ENCODE measurements around the gene FOXO6. TPM values are rescaled to one million over a fixed set of nuclear protein-coding genes. Genes with fewer than 3 reads are reported as not detected.

FOXO6 gene
- total RNA-seq, 5 donors from 2014 or later (not counting 1 experiment from before 2014, with no cell fraction given): 0.13 to 0.70 (median 0.63) TPM; not detected in 2

- H3K9me3 Mint-ChIP-seq: no peaks in the 10 kb centered on the region
- Histone ChIP-seq H3K27ac (ENCODE audit: low read length) (no peak overlapping the region), H3K9me3 (no peaks in the 10 kb centered on the region), H3K36me3 (ENCODE audit: control insufficient read depth in 2 of 2, extremely low read depth in 1 of 2, insufficient read depth in 1 of 2, low read length in 1 of 2) (no peaks in the 10 kb centered on the region), H3K27me3 (replicated peaks in 1 of 2; ENCODE audit: control insufficient read depth in 2 of 2, extremely low read depth in 1 of 2, insufficient read depth in 2 of 2, low read length in 1 of 2) (peaks cover 0 to 47% of the 10 kb centered on the region in 2 experiments), H3K4me1 (ENCODE audit: control insufficient read depth in 1 of 2, extremely low read depth in 1 of 2, insufficient read depth in 2 of 2, low read length in 2 of 2) (no peaks in the 10 kb centered on the region), H3K4me3 (ENCODE audit: control insufficient read depth in 1 of 2, extremely low read depth in 1 of 2, low read length in 1 of 2) (no peak overlapping the region)
- no peak overlapping the region for H3K27ac Mint-ChIP-seq
- POLR2A ChIA-PET: no interaction called here
- no peak overlapping the region for H3K4me3 Mint-ChIP-seq
- H3K36me3 Mint-ChIP-seq: no peaks in the 10 kb centered on the region
- DNase-seq: peak; percentile 6 to 77 (median 43)
- WGBS (ENCODE audit: insufficient coverage): 54% methylated on average over 13 of the region's 18 CpGs
- ATAC-seq (replicated peaks in 1 of 4): peak; percentile 44 to 74 (median 64)
- H3K4me1 Mint-ChIP-seq: no peaks in the 10 kb centered on the region
- H3K27me3 Mint-ChIP-seq: peaks cover 5 to 8% of the 10 kb centered on the region in 2 donors
- CTCF ChIA-PET: no interaction called here
Observed at GRCh38 chr1:41416552-41417334, 55.5 kb downstream of the FOXO6 start.

- DNase-seq: no peak
- Mint-ChIP-seq H3K4me3 (no peak overlapping the region), H3K27ac (no peak overlapping the region), H3K27me3 (peaks cover 5 to 13% of the 10 kb centered on the region in 2 donors), H3K4me1 (no peaks in the 10 kb centered on the region), H3K9me3 (no peaks in the 10 kb centered on the region), H3K36me3 (no peaks in the 10 kb centered on the region)
- H3K27me3 ChIP-seq (replicated peaks in 1 of 2; ENCODE audit: control insufficient read depth in 2 of 2, extremely low read depth in 1 of 2, insufficient read depth in 2 of 2, low read length in 1 of 2): peaks cover 0 to 46% of the 10 kb centered on the region in 2 experiments
- no peak overlapping the region for H3K4me3 ChIP-seq (ENCODE audit: control insufficient read depth in 1 of 2, extremely low read depth in 1 of 2, low read length in 1 of 2)
- no peaks in the 10 kb centered on the region for H3K9me3 ChIP-seq
- ChIA-PET POLR2A (no interaction called here), CTCF (no interaction called here)
- no peak for ATAC-seq (replicated peaks in 1 of 4)
- no peaks in the 10 kb centered on the region for H3K36me3 ChIP-seq (ENCODE audit: control insufficient read depth in 2 of 2, extremely low read depth in 1 of 2, insufficient read depth in 1 of 2, low read length in 1 of 2)
- 29% methylated on average over 1 of the region's 1 CpG for WGBS (ENCODE audit: insufficient coverage)
- no peak overlapping the region for H3K27ac ChIP-seq (ENCODE audit: low read length)
- no peaks in the 10 kb centered on the region for H3K4me1 ChIP-seq (ENCODE audit: control insufficient read depth in 1 of 2, extremely low read depth in 1 of 2, insufficient read depth in 2 of 2, low read length in 2 of 2)
Observed at GRCh38 chr1:41417335-41417682, 56.1 kb downstream of the FOXO6 start.

- no peaks in the 10 kb centered on the region for H3K36me3 Mint-ChIP-seq
- H3K27me3 Mint-ChIP-seq: peaks cover 7 to 9% of the 10 kb centered on the region in 2 donors
- H3K4me1 Mint-ChIP-seq: no peaks in the 10 kb centered on the region
- DNase-seq: no peak
- ATAC-seq (replicated peaks in 1 of 4): no peak
- POLR2A ChIA-PET: no interaction called here
- no peak overlapping the region for H3K27ac Mint-ChIP-seq
- H3K9me3 Mint-ChIP-seq: no peaks in the 10 kb centered on the region
- peaks cover 0 to 46% of the 10 kb centered on the region in 2 experiments for H3K27me3 ChIP-seq (replicated peaks in 1 of 2; ENCODE audit: control insufficient read depth in 2 of 2, extremely low read depth in 1 of 2, insufficient read depth in 2 of 2, low read length in 1 of 2)
- no peak overlapping the region for H3K4me3 Mint-ChIP-seq
- no peaks in the 10 kb centered on the region for H3K36me3 ChIP-seq (ENCODE audit: control insufficient read depth in 2 of 2, extremely low read depth in 1 of 2, insufficient read depth in 1 of 2, low read length in 1 of 2)
- H3K4me3 ChIP-seq (ENCODE audit: control insufficient read depth in 1 of 2, extremely low read depth in 1 of 2, low read length in 1 of 2): no peak overlapping the region
- CTCF ChIA-PET: no interaction called here
- 80% methylated on average over 5 of the region's 6 CpGs for WGBS (ENCODE audit: insufficient coverage)
- no peaks in the 10 kb centered on the region for H3K4me1 ChIP-seq (ENCODE audit: control insufficient read depth in 1 of 2, extremely low read depth in 1 of 2, insufficient read depth in 2 of 2, low read length in 2 of 2)
- H3K9me3 ChIP-seq: no peaks in the 10 kb centered on the region
- H3K27ac ChIP-seq (ENCODE audit: low read length): no peak overlapping the region
Observed at GRCh38 chr1:41417746-41418145, 56.5 kb downstream of the FOXO6 start.

GRCh38 chr1:41418857-41419583 lies 57.8 kb downstream of the FOXO6 start:
- H3K27me3 ChIP-seq (replicated peaks in 1 of 2; ENCODE audit: control insufficient read depth in 2 of 2, extremely low read depth in 1 of 2, insufficient read depth in 2 of 2, low read length in 1 of 2): peaks cover 0 to 48% of the 10 kb centered on the region in 2 experiments
- POLR2A ChIA-PET: interaction anchor here in 1 of 2 donors (0.7 kb wide), 1 partner anchor 12 kb away, joined by 3 read pairs; no protein-coding TSS in a partner anchor
- H3K4me3 ChIP-seq (ENCODE audit: control insufficient read depth in 1 of 2, extremely low read depth in 1 of 2, low read length in 1 of 2): no peak overlapping the region
- DNase-seq (no peak), ATAC-seq (replicated peaks in 1 of 4) (no peak)
- peaks cover 7 to 9% of the 10 kb centered on the region in 2 donors for H3K27me3 Mint-ChIP-seq
- H3K36me3 Mint-ChIP-seq: no peaks in the 10 kb centered on the region
- 79% methylated on average over 16 of the region's 16 CpGs for WGBS (ENCODE audit: insufficient coverage)
- no peaks in the 10 kb centered on the region for H3K9me3 Mint-ChIP-seq
- CTCF ChIA-PET: interaction anchor here in 1 of 2 donors (1.6 to 1.9 kb wide), 2 partner anchors 96 to 150 kb away, joined by 4 read pairs; no protein-coding TSS in a partner anchor
- H3K4me3 Mint-ChIP-seq: no peak overlapping the region
- no peaks in the 10 kb centered on the region for H3K4me1 ChIP-seq (ENCODE audit: control insufficient read depth in 1 of 2, extremely low read depth in 1 of 2, insufficient read depth in 2 of 2, low read length in 2 of 2)
- H3K9me3 ChIP-seq: no peaks in the 10 kb centered on the region
- H3K36me3 ChIP-seq (ENCODE audit: control insufficient read depth in 2 of 2, extremely low read depth in 1 of 2, insufficient read depth in 1 of 2, low read length in 1 of 2): no peaks in the 10 kb centered on the region
- H3K4me1 Mint-ChIP-seq: no peaks in the 10 kb centered on the region
- H3K27ac ChIP-seq (ENCODE audit: low read length): no peak overlapping the region
- no peak overlapping the region for H3K27ac Mint-ChIP-seq

GRCh38 chr1:41419584-41420295 lies 58.5 kb downstream of the FOXO6 start:
- H3K36me3 Mint-ChIP-seq: no peaks in the 10 kb centered on the region

GRCh38 chr1:41420351-41420750 lies 59.1 kb downstream of the FOXO6 start:
- Mint-ChIP-seq H3K4me1 (no peaks in the 10 kb centered on the region), H3K36me3 (no peaks in the 10 kb centered on the region), H3K4me3 (no peak overlapping the region), H3K27me3 (peaks cover 7 to 9% of the 10 kb centered on the region in 2 donors), H3K9me3 (no peaks in the 10 kb centered on the region), H3K27ac (no peak overlapping the region)
- H3K4me3 ChIP-seq (ENCODE audit: control insufficient read depth in 1 of 2, extremely low read depth in 1 of 2, low read length in 1 of 2): no peak overlapping the region
- ATAC-seq (replicated peaks in 1 of 4): no peak
- H3K9me3 ChIP-seq: no peaks in the 10 kb centered on the region
- POLR2A ChIA-PET: no interaction called here
- no peaks in the 10 kb centered on the region for H3K4me1 ChIP-seq (ENCODE audit: control insufficient read depth in 1 of 2, extremely low read depth in 1 of 2, insufficient read depth in 2 of 2, low read length in 2 of 2)
- H3K27ac ChIP-seq (ENCODE audit: low read length): no peak overlapping the region
- CTCF ChIA-PET: no interaction called here
- H3K27me3 ChIP-seq (replicated peaks in 1 of 2; ENCODE audit: control insufficient read depth in 2 of 2, extremely low read depth in 1 of 2, insufficient read depth in 2 of 2, low read length in 1 of 2): peaks cover 0 to 43% of the 10 kb centered on the region in 2 experiments
- WGBS (ENCODE audit: insufficient coverage): 100% methylated on average over 1 of the region's 4 CpGs
- H3K36me3 ChIP-seq (ENCODE audit: control insufficient read depth in 2 of 2, extremely low read depth in 1 of 2, insufficient read depth in 1 of 2, low read length in 1 of 2): no peaks in the 10 kb centered on the region
- no peak for DNase-seq

More at GRCh38 chr1:41419584-41420295, 58.5 kb downstream of the FOXO6 start:
- Histone ChIP-seq H3K36me3 (ENCODE audit: control insufficient read depth in 2 of 2, extremely low read depth in 1 of 2, insufficient read depth in 1 of 2, low read length in 1 of 2) (no peaks in the 10 kb centered on the region), H3K4me3 (ENCODE audit: control insufficient read depth in 1 of 2, extremely low read depth in 1 of 2, low read length in 1 of 2) (no peak overlapping the region), H3K27me3 (replicated peaks in 1 of 2; ENCODE audit: control insufficient read depth in 2 of 2, extremely low read depth in 1 of 2, insufficient read depth in 2 of 2, low read length in 1 of 2) (peaks cover 0 to 47% of the 10 kb centered on the region in 2 experiments), H3K27ac (ENCODE audit: low read length) (no peak overlapping the region), H3K9me3 (no peaks in the 10 kb centered on the region), H3K4me1 (ENCODE audit: control insufficient read depth in 1 of 2, extremely low read depth in 1 of 2, insufficient read depth in 2 of 2, low read length in 2 of 2) (no peaks in the 10 kb centered on the region)
- Mint-ChIP-seq H3K4me3 (no peak overlapping the region), H3K27ac (no peak overlapping the region), H3K4me1 (no peaks in the 10 kb centered on the region), H3K9me3 (no peaks in the 10 kb centered on the region), H3K27me3 (peaks cover 7 to 9% of the 10 kb centered on the region in 2 donors)
- no peak for ATAC-seq (replicated peaks in 1 of 4)
- CTCF ChIA-PET: interaction anchor here in 1 of 2 donors (1.6 to 1.9 kb wide), 2 partner anchors 97 to 151 kb away, joined by 4 read pairs; no protein-coding TSS in a partner anchor
- DNase-seq: no peak
- POLR2A ChIA-PET: no interaction called here
- 87% methylated on average over 6 of the region's 8 CpGs for WGBS (ENCODE audit: insufficient coverage)
